ENCODE measurements around the gene CD180.

Gene CD180

DNA sequence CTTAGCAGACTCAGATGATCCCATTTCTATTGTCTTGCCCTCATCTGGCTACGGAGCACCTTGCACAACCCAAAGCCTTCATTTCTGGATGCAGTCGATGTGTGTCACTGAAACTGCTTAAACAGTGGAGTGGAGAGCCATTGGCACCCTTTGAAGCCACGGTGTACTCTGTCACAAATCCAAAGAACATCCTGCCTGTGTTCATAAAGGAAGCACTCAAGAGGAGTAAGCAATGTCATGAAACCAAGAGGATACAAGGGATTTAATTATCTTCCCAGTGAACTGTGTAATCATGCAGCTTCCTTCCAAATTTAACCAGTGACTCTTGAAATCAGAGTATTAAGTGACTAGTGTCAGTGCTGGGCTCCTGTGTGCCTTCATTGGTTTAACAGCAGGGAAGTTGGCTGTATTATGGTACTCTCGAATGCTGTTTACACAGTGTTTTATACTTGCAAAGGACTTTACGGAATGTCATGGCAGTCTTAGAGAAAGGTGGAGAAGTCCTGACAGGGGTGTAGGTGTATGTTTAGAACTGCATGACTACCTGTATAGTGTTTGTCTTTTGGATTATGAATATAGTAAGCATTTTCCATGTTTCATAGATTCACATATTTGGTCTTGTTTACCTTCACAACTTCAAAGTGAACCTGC lies 41.9 kb downstream of the CD180 start:
- H3K9ac ChIP-seq (ENCODE audit: low read depth, low read length): no peak overlapping the region
- no peaks in the 10 kb centered on the region for H3K9me3 ChIP-seq (replicated peaks; ENCODE audit: low read length)
- no peaks in the 10 kb centered on the region for H3K27me3 ChIP-seq (ENCODE audit: control insufficient read depth, insufficient read depth, low read length)
- H3K4me2 ChIP-seq (ENCODE audit: low read length): no peak overlapping the region
- no peaks in the 10 kb centered on the region for H3K4me1 ChIP-seq (ENCODE audit: control insufficient read depth, insufficient read depth, low read length)
- H3K36me3 ChIP-seq (ENCODE audit: insufficient read depth, low read length): no peaks in the 10 kb centered on the region
- no peak overlapping the region for H3K4me3 ChIP-seq (ENCODE audit: low read length)

DNA sequence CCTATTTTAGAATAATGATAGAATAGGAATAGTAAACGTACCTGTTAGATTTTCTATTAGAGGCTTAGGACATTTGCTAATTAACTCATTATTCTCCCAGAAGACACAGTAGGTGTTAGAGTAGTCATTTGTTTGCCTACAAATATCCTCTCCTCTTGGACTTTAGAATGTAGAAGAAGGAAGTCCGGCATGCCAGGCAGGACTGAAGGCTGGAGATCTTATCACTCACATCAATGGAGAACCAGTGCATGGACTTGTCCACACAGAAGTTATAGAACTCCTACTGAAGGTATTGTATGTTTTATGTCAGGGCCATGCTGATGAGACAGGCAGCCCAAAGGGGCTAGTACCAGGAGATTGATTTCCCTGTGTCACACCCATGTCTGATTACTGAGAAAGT lies 43.3 kb downstream of the CD180 start:
- no peaks in the 10 kb centered on the region for H3K9me3 ChIP-seq (replicated peaks; ENCODE audit: low read length)
- H3K9ac ChIP-seq (ENCODE audit: low read depth, low read length): no peak overlapping the region
- no peaks in the 10 kb centered on the region for H3K4me1 ChIP-seq (ENCODE audit: control insufficient read depth, insufficient read depth, low read length)
- no peak overlapping the region for H3K4me2 ChIP-seq (ENCODE audit: low read length)
- H3K27me3 ChIP-seq (ENCODE audit: control insufficient read depth, insufficient read depth, low read length): no peaks in the 10 kb centered on the region
- no peaks in the 10 kb centered on the region for H3K36me3 ChIP-seq (ENCODE audit: insufficient read depth, low read length)
- H3K4me3 ChIP-seq (ENCODE audit: low read length): no peak overlapping the region

DNA sequence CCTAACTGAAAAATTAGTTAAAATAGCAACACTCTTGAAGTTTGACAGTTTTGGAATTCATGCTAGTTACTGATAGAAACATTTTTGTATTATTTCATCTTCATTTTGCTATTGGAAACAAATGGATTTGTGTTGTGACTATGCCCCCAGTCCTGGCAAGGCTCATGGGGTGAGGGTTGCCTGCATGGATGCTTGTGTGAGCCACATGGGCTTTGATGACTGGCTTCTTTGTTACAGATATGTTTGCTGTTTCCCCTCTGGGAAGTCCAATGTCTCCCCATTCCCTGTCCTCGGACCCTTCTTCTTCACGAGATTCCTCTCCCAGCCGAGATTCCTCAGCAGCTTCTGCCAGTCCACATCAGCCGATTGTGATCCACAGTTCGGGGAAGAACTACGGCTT lies 44.2 kb downstream of the CD180 start:
- Histone ChIP-seq H3K27me3 (ENCODE audit: control insufficient read depth, insufficient read depth, low read length) (no peaks in the 10 kb centered on the region), H3K36me3 (ENCODE audit: insufficient read depth, low read length) (no peaks in the 10 kb centered on the region), H3K9me3 (replicated peaks; ENCODE audit: low read length) (no peaks in the 10 kb centered on the region), H3K4me1 (ENCODE audit: control insufficient read depth, insufficient read depth, low read length) (no peaks in the 10 kb centered on the region), H3K4me2 (ENCODE audit: low read length) (no peak overlapping the region), H3K9ac (ENCODE audit: low read depth, low read length) (no peak overlapping the region), H3K4me3 (ENCODE audit: low read length) (no peak overlapping the region)

DNA sequence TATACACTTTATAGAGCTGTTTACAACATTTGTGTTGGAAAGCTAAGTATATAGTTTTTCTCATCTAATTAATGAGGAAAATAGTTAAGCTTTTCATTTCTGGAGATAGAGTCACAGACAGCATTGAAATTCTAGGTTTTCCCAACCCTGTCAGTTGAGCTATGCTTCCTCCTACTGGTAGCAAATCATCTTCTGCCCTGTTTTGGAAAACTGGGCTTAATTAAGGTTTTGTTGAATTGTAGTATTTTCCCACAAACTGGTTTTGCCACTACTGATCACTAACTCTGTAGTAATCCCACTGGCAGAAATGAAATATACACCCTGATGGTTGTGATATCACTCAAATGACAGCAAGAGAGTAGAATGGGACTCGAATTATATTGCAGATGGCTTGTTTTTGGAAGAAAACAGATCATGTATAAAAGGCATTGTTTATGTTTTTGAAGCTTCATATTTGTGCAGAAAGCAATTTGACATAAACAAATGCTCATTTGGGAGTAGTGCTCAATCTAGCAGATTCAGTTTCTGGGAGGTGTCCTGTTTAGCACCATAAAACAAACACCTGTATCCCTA lies 46.6 kb downstream of the CD180 start:
- H3K9ac ChIP-seq (ENCODE audit: low read depth, low read length): no peak overlapping the region
- no peak overlapping the region for H3K4me2 ChIP-seq (ENCODE audit: low read length)
- H3K4me1 ChIP-seq (ENCODE audit: control insufficient read depth, insufficient read depth, low read length): no peaks in the 10 kb centered on the region
- no peaks in the 10 kb centered on the region for H3K27me3 ChIP-seq (ENCODE audit: control insufficient read depth, insufficient read depth, low read length)
- H3K4me3 ChIP-seq (ENCODE audit: low read length): no peak overlapping the region
- H3K9me3 ChIP-seq (replicated peaks; ENCODE audit: low read length): no peaks in the 10 kb centered on the region
- H3K36me3 ChIP-seq (ENCODE audit: insufficient read depth, low read length): peaks cover 6% of the 10 kb centered on the region

DNA sequence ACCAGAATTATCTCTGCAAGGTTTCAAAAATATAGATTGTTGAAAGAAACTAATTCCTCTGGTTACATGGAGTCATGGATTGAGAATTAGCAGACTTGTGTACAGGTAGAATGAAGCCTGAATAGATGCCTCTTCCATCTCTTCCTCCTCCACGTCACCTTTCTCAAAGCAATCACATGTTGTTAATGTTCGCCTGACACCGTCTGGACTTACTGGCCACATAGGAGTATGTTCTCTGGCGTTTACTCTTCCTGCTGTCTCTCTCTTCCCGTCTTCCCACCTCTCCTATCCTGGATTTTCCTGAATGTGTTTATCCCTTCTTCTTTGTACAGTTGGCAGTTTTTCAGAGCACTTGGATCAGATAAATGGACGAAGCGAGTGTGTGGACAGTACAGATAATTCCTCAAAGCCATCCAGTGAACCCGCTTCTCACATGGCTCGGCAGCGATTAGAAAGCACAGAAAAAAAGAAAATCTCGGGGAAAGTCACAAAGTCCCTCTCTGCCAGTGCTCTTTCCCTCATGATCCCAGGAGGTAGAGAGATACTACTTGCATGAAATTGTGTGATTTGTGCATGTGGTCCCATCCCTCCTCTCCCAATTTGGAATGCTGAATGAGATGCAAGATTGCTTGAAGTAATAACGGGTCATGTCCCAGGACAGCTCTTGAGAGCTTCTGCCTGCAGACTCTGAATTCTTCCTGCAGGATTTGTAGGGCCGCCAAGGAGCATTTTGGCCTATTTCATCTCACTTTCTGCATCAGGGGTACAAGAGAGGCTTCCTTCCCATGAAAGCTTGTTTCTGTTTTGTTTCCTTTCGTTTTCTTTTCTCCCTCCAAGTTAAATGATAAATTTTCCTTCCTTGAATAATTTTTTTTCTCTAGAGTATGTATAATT lies 47.3 kb downstream of the CD180 start:
- H3K9me3 ChIP-seq (replicated peaks; ENCODE audit: low read length): no peaks in the 10 kb centered on the region
- H3K4me3 ChIP-seq (ENCODE audit: low read length): no peak overlapping the region
- no peak overlapping the region for H3K9ac ChIP-seq (ENCODE audit: low read depth, low read length)
- H3K4me2 ChIP-seq (ENCODE audit: low read length): no peak overlapping the region
- H3K4me1 ChIP-seq (ENCODE audit: control insufficient read depth, insufficient read depth, low read length): no peaks in the 10 kb centered on the region
- peaks cover 10% of the 10 kb centered on the region for H3K36me3 ChIP-seq (ENCODE audit: insufficient read depth, low read length)
- H3K27me3 ChIP-seq (ENCODE audit: control insufficient read depth, insufficient read depth, low read length): no peaks in the 10 kb centered on the region

DNA sequence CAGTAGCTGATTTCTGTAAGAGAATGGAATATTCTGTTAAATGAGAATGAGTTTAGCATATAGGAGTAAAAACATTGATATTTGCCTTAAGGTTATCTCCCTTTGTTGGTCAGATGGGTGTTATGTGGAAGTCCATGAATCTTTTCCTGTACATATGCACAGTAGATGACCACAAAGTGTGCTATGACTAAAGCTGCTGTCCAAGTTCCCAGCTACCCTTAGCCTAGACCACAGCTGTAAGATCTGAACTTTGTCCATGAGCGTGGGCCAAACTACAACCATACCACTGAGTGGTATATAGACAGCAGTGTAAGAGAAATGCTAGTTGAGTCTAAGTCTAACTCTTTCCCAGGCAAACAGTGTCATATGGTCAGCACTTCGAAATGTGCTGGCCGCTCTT lies 48.8 kb downstream of the CD180 start:
- Histone ChIP-seq H3K36me3 (ENCODE audit: insufficient read depth, low read length) (peaks cover 10% of the 10 kb centered on the region), H3K4me3 (ENCODE audit: low read length) (no peak overlapping the region), H3K27me3 (ENCODE audit: control insufficient read depth, insufficient read depth, low read length) (no peaks in the 10 kb centered on the region), H3K9ac (ENCODE audit: low read depth, low read length) (no peak overlapping the region), H3K4me2 (ENCODE audit: low read length) (no peak overlapping the region), H3K9me3 (replicated peaks; ENCODE audit: low read length) (no peaks in the 10 kb centered on the region), H3K4me1 (ENCODE audit: control insufficient read depth, insufficient read depth, low read length) (no peaks in the 10 kb centered on the region)

DNA sequence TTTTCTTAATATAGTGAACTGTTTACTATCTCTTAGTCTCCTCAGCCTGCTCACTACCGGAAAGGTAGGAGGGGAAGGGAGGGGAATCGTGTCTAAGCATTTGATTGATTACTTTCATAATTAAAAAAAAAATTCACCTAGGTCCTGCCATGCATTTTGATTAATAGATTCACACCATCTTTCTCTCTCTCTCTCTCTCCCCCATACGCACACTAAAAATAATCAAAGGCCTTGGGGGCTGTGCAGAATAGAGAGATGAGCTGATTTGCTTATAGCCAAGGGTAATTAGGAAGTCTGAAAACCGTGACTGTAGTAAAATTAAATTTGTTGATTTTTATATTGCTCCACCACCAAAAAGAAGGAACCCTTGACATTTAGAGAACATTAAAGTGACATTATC lies 49.6 kb downstream of the CD180 start:
- H3K36me3 ChIP-seq (ENCODE audit: insufficient read depth, low read length): peaks cover 16% of the 10 kb centered on the region
- H3K9ac ChIP-seq (ENCODE audit: low read depth, low read length): no peak overlapping the region
- no peaks in the 10 kb centered on the region for H3K4me1 ChIP-seq (ENCODE audit: control insufficient read depth, insufficient read depth, low read length)
- no peak overlapping the region for H3K4me3 ChIP-seq (ENCODE audit: low read length)
- no peak overlapping the region for H3K4me2 ChIP-seq (ENCODE audit: low read length)
- no peaks in the 10 kb centered on the region for H3K27me3 ChIP-seq (ENCODE audit: control insufficient read depth, insufficient read depth, low read length)
- H3K9me3 ChIP-seq (replicated peaks; ENCODE audit: low read length): no peaks in the 10 kb centered on the region

DNA sequence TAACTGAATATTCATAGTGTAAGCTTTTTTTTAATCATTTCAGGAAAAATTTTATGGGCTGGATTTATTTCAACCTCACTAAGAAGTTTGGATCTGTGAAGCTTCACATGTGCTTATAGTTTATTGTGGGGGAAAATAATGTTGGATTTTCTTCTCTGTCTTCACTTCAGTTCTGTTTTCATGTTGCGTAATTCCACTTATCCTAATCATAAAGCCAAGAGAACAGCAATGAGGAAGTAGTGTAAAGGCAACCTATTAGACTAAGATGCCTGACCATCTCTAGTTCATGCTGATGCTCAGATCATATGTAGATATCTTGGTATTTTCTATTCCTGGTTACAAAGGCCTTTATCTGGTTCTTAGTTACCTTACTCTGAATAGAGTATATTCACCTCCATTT lies 50.0 kb downstream of the CD180 start:
- peaks cover 16% of the 10 kb centered on the region for H3K36me3 ChIP-seq (ENCODE audit: insufficient read depth, low read length)
- no peak overlapping the region for H3K4me2 ChIP-seq (ENCODE audit: low read length)
- no peaks in the 10 kb centered on the region for H3K27me3 ChIP-seq (ENCODE audit: control insufficient read depth, insufficient read depth, low read length)
- no peaks in the 10 kb centered on the region for H3K9me3 ChIP-seq (replicated peaks; ENCODE audit: low read length)
- H3K4me1 ChIP-seq (ENCODE audit: control insufficient read depth, insufficient read depth, low read length): no peaks in the 10 kb centered on the region
- no peak overlapping the region for H3K4me3 ChIP-seq (ENCODE audit: low read length)
- H3K9ac ChIP-seq (ENCODE audit: low read depth, low read length): no peak overlapping the region

DNA sequence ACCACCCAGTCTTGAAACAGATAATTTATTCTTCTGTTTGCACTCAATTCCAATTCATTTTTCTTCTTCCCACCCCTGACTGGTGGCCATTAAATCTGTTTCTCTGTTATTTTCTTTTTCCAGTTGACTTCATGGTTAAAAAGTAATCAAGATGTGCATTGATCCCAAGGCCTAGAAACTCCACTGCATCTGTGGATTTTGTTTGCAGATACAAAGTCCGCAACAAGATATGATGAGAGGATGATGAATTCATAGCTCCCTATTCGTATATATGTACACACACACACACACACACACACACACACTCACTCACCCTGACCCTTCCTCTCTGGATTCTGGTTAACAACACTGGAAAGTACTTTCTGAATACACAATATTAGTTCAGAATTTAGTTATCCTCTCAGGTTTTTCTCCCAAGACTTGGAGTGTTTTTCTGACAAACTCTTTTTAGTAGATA lies 52.4 kb downstream of the CD180 start:
- H3K4me2 ChIP-seq (ENCODE audit: low read length): no peak overlapping the region
- no peaks in the 10 kb centered on the region for H3K27me3 ChIP-seq (ENCODE audit: control insufficient read depth, insufficient read depth, low read length)
- H3K9me3 ChIP-seq (replicated peaks; ENCODE audit: low read length): no peaks in the 10 kb centered on the region
- H3K36me3 ChIP-seq (ENCODE audit: insufficient read depth, low read length): peaks cover 18% of the 10 kb centered on the region
- H3K4me1 ChIP-seq (ENCODE audit: control insufficient read depth, insufficient read depth, low read length): no peaks in the 10 kb centered on the region
- H3K4me3 ChIP-seq (ENCODE audit: low read length): no peak overlapping the region
- no peak overlapping the region for H3K9ac ChIP-seq (ENCODE audit: low read depth, low read length)

DNA sequence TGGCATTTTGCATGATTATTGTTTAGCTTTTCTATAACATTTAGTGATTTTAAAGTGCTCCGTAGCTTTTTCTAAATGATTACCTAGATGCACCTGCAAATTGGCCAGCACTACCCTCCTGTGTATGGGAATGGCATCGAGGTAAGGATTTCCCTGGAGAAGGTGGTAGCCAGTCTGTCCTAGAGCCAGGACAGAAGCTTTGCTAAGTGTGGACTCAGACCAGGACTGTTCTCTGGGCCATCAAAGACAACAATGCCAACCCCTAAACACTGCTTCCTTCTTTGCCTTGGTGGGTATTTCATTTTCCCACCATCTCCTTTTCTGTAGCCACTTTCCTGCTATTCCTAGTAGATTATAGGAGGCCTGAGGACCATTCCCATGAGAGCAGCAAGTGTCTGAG lies 53.0 kb downstream of the CD180 start:
- H3K4me3 ChIP-seq (ENCODE audit: low read length): no peak overlapping the region
- no peaks in the 10 kb centered on the region for H3K9me3 ChIP-seq (replicated peaks; ENCODE audit: low read length)
- H3K27me3 ChIP-seq (ENCODE audit: control insufficient read depth, insufficient read depth, low read length): no peaks in the 10 kb centered on the region
- no peaks in the 10 kb centered on the region for H3K4me1 ChIP-seq (ENCODE audit: control insufficient read depth, insufficient read depth, low read length)
- no peak overlapping the region for H3K9ac ChIP-seq (ENCODE audit: low read depth, low read length)
- H3K36me3 ChIP-seq (ENCODE audit: insufficient read depth, low read length): peaks cover 18% of the 10 kb centered on the region
- H3K4me2 ChIP-seq (ENCODE audit: low read length): no peak overlapping the region

DNA sequence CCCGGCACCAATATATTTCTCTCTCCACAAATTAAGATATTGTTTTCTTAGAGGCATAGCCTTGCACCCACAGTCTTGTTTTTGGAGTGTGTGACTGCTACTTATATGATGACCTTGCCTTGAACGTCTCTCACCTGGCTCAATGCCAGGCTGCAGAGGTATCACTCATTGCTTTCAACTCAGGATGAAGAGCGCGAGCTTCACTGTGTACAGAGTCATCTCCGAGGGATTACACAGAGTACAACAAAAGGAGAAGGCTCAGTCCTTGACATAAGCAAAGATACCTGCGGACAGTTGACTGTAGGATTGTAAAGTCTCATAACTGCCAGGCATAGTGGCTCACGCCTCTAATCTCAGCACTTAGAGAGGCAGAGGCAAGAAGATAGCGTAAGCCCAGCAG lies 53.8 kb downstream of the CD180 start:
- no peak overlapping the region for H3K4me3 ChIP-seq (ENCODE audit: low read length)

More for the DNA sequence above, 53.8 kb downstream of the CD180 start:
- no peaks in the 10 kb centered on the region for H3K4me1 ChIP-seq (ENCODE audit: control insufficient read depth, insufficient read depth, low read length)
- peaks cover 18% of the 10 kb centered on the region for H3K36me3 ChIP-seq (ENCODE audit: insufficient read depth, low read length)
- H3K27me3 ChIP-seq (ENCODE audit: control insufficient read depth, insufficient read depth, low read length): no peaks in the 10 kb centered on the region
- H3K9ac ChIP-seq (ENCODE audit: low read depth, low read length): no peak overlapping the region
- H3K4me2 ChIP-seq (ENCODE audit: low read length): no peak overlapping the region
- H3K9me3 ChIP-seq (replicated peaks; ENCODE audit: low read length): no peaks in the 10 kb centered on the region

All from skeletal muscle satellite cell (primary cell).